Measurements from ENCODE around the gene GFPT1.

GRCh38 chr2:69316550-69316949, 70.5 kb downstream of the GFPT1 start:
- TF ChIP-seq EZH2 (IDR thresholded peaks at IDR 0.05) (no peak), POLR2AphosphoS5 (IDR thresholded peaks at IDR 0.05; ENCODE audit: borderline replicate concordance, low read depth, low read length) (no peak), FOXP2 (optimal IDR thresholded peaks at IDR 0.05; ENCODE audit: control extremely low read depth, extremely low read length, insufficient read depth) (no peak)
